Superior temporal gyrus (tissue), 1 donor: ENCODE results near the gene SMAD7.

Source experiments
- DNase-seq: peaks from one replicate; pipeline ENCODE4 v3.0.0-alpha.2; 2016; ENCODE audit errors: extremely low spot score

SMAD7 gene

DNA sequence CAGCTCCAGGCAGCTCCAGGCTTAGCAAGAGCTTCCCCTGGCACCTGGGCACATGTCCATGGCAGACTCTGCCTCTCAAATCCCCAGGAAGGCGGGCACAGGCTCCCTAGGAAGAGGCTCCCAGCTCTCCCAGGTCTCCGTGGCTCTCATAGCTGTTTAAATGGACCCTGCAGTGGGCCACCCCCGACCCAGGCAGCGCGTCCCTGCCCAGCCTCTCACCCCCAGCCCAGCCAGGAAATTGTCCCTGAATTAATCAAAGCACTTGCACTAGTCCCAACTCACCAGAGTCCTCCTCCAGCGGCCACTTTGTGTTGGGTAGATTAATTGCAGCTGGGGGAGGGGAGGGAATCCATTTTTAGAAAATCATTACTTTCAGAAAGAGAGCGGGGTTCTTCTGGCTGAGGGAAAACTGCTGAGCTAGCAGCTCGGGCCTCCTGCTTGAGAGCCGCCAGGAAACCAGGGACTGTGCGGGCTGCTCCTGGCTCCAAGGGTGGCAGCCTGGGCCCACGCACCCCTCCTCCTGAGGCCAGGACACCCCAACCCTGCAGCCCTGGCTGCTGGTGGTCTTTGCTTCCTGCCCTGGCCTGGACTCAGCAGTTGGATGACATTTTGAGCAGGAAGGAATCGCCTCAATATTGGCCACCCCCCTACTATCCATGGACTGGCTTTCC, 36.0 kb downstream of the SMAD7 start:
- no peak for DNase-seq

DNA sequence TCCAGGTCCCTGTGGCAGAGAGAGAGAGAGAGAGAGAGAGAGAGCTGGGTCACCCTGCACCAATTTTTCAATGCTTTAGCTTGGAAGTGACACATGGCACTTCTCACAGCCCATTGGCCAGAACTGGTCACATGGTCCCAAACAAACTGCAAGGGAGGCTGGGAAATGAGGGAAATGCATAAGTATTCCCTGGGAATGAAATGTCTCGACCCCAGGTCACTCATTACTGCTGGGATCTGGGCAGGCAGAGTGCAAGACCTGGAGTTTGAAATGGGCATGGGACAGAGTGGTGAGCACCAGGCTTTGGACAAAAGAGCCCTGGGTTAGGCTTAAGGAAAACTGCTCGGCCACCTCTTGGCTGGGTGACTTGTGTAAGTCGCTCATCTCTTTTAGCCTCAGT, 37.0 kb downstream of the SMAD7 start:
- DNase-seq = no peak

DNA sequence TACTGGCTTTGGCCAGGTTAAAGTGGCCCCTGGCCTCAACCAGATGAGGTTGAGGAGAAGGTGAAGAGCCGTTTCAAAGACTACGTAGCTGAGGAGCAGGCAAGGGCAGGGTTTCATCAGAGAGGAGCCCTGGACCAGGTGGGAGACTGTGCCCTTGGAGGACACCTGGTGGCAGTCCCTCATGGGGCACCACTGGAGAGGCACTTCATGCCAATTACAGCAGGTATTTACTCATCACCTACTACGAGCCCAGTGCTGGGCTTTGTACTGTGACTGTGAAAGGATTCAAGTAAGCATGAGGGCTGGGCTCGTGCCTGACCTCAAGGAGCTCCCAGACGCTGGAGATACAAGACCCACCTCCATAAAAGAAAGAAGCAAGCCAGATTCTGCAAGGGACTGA, 37.6 kb downstream of the SMAD7 start:
- DNase-seq = no peak

DNA sequence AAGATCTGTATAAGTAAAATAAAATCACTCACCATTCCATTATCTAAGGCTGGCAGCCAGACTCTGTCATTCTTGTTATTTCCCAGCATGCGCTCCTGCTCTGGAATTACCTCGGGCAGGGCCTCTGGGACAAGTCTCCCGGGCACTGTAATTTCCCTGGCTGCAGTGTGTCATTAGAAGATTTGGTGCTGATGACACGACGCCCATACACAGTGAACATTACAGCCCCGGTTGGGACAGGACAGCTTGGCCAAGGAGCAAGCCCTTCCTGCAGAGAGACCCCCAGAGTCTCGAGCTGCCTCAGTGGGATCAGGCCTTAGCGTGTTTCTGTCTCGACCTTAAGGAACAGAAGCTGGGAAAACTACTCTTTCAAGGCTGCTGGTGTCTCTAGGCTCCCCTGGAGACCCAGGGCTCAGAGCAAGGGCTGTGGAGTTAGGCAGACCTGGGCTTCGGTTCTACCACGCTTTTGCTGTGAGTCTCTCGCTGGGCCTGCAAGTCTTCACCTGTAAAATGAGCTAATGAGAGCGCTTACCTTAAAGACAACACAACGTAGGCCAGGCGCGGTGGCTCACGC, 39.7 kb downstream of the SMAD7 start:
- DNase-seq = no peak

- DNase-seq = no peak
Measured at GRCh38 chr18:48909721-48910120, 41.0 kb downstream of the SMAD7 start.

DNA sequence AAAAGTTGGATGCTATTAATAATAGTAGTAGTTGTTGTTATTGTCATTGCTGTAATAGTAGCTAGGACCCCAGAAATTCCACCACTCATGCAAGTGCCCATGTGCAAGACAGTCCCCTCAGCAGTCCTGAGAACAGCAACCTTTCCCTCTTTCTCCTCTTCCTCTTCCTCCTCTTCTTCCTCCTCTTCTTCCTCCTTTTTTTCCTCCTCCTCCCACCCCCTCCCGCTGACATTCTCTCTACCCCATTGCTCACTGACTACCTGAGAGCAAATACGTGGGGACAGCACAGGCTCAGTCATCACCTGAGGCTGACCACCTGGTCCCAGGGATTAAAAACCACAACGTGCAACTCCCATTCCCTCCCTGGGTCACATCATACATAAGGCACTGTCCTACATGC, 41.8 kb downstream of the SMAD7 start:
- DNase-seq = no peak

DNA sequence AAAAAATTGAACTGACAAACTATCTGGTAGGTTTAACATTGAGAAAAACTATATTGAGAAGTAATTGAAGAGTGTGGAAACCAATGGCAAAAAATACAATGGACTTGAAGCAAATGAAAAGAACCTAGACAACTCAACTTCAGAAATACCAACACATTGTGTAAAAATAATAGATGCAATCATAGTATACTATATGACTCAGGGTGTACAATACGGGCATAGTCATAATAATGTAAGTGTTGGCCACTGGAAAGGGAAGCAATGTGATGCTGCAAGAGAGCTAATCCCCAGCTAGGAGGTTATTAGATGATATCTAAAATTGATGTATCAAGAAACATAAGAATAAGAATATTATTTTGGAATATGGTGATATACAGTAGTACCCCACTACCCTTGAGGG, 45.3 kb downstream of the SMAD7 start:
- no peak for DNase-seq

GRCh38 chr18:48904847-48905394, 45.8 kb downstream of the SMAD7 start:
- no peak for DNase-seq

- DNase-seq = no peak
Measured at GRCh38 chr18:48904091-48904490, 46.7 kb downstream of the SMAD7 start.

- DNase-seq = no peak
Measured at GRCh38 chr18:48902856-48903601, 47.7 kb downstream of the SMAD7 start.

GRCh38 chr18:48902023-48902855, 48.5 kb downstream of the SMAD7 start:
- DNase-seq = no peak

DNA sequence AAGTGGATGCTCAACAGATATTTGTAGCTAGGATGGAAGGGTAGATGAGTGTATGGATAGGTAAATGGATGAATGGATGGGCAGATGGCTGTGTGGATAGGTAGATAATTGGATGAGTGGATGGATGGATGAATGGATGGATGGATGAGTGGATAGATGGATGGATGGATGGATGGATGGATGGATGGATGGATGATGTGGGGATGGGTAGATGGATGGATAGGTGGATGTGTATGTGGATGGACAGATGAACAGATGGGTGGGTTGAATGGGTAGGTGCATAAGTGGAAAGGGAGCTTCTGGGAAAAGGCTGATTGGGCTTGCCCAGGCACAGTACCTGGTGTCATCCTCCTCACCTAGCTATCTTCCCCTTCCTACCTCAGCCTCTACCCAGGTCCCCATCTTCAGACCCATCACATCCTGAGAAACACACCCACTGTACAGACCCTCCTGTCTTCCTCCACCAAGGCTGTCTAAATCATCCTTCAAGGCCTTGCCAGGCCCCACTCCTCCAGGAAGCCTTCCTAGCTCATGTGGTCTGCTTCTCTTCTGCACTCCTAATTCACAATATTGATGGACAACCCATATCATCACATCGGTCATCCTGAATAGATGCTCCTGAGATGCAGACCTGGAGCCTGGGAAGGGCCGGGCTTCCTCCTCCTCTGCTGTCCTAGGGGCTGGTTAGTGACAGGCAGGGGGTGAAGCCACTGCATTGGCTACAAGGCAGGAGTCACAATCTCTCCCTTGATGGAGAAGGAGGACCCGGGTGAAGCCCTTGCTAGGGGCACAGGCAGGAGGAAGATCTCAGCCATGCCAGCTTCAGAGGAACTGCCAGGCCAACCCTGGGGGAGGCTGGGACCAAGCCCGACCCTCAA, 49.4 kb downstream of the SMAD7 start:
- no peak for DNase-seq

DNA sequence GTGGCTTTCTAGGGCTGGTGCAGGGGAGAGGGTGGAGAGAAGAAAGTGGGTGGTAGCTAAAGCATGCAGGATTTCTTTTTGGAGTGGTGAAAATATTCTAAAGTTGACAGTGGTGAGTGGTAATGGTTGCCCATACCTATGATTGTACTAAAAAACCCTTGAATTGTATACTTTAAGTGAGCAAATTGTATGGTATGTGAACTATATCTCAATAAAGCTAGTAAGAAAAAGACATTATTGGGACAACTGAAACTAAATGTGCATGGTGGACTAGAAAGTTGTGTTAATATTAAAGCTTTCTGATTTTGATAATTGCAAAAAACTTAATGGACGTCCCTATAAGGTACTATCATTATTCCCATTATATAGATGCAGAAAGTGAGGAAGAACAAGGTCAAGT, 50.3 kb downstream of the SMAD7 start:
- no peak for DNase-seq

DNA sequence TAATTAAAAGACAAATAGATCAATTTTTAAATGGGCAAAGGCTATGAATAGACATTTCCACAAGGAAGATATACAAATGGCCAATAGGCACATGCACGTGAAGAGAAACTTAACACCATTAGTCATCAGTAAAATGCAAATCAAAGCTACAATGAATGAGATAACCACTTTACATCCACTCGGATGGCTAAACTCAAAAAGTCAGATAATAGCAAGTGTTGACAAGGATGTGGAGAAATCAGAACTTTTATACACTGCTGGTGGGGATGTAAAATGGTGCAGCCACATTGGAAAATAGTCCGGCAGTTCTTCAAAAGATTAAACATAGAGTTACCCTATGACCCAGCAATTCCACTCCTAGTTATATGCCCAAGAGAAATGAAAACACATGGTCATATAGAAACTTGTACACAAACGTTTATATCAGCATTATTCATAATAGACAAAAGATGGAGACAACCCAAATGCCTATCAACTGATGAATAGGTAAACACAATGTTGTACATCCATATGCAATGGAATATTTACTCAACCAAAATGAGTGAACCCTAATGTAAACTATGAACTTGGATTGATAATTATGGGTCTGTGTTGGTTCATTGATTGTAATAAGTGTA, 51.1 kb downstream of the SMAD7 start:
- DNase-seq = no peak

- DNase-seq = no peak
Measured at GRCh38 chr18:48898521-48898920, 52.2 kb downstream of the SMAD7 start.

DNA sequence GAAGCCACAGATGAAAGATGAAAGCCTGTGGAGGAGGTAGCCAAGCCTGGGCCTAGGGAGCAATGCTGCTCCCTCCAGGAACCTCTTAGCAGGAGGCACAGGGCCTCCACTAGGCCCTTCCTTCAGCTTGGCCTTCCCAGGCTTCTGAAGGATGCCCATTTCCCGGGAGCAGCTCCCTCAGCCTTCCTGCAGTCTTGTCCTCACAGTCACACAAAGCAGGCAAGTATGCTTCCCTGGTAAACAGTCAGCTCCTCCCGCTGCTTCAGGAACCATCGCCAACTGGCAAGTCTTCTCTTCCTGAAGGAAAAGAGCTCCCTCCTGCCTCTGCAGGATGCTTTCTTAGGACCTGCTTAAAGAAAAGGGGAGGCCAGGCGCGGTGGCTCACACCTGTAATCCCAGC, 53.2 kb downstream of the SMAD7 start:
- DNase-seq = no peak

DNA sequence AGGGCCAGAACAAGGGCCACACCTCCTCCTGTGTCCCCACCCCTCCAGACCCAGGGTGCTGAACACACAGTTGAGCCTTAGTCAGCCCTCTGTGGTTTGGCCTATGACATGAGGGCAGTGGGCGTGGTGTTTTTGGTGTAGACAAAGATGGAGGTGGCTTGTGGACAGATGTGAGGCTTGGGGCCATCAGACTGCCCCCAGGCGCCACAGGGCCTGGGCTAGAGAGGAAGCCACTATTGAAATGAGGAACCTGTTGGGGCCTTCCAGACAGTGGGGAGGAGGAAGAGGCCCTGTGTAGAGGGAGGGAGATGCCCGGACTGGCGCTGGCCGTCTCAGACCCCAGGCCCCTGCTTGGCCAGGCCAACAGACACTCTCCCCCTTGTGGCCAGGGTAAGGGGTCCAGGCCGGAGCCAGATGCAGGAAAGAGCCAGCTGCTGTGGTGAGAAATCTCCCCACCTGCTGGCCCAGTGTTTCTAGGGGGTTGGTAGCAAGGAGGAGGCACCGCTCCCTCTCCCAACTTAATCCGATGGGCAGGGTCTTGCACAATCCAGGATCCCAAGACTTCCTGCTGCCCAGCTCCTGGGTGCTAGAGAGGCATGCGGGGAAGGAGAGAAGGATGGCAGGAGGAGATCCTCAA, 53.8 kb downstream of the SMAD7 start:
- no peak for DNase-seq

GRCh38 chr18:48896326-48896874, 54.4 kb downstream of the SMAD7 start:
- DNase-seq = no peak

DNA sequence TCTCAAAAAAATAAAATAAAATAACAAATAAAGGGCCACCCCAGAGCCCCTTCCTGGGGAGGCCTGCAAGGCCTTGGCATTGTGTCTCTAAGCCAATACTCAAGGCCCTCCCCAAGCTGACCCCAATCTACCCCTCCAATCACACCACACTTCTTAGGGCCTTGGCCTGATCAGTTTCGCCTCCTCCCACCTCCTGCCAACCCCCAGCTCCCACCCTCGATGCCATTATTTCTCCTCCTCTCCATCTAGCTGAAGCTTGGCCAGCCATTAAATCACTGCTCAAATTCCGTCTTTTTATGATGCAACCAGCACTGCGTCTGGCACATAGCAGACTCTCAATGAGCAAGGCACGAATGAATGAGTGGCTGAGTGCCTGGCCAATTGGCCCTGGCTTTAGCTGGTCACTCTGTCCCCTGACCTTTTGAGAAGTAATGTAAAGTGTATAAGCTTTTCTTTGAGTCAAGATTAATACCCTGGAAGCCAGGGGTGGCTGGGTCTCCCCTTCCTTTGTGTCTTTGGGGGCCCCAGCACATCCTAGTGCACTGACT, 55.9 kb downstream of the SMAD7 start:
- no peak for DNase-seq
